ENCODE measurements around the gene SETSIP.
"Not testable (repeated sequence)": the region's sequence is repeated elsewhere in the genome, so short reads cannot be mapped to it uniquely, and the experiment has no call there.

Gene SETSIP, protein sequence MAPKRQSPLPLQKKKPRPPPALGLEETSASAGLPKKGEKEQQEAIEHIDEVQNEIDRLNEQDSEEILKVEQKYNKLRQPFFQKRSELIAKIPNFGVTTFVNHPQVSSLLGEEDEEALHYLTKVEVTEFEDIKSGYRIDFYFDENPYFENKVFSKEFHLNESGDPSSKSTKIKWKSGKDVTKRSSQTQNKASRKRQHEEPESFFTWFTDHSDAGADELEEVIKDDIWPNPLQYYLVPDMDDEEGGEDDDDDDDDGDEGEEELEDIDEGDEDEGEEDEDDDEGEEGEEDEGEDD

DNA sequence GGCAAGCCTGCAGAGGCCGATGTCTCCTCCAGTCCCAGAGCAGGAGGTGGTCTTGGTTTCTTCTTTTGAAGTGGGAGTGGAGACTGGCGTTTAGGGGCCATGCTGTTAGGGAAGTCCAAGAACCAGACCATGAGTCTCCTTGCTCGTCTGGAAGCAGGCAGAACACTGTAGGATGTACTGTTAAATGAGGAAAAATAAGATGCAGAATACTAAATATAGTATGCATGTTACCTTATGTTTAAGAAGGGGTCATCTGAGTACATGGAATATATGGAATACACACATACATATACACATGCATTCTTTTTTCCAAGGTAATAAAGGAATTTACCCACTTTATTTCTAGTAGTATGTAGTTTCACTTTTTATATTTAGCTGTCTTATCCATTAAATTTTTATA lies at the start of gene SETSIP:
Gene SETSIP (minus strand): TSS at position 101 of the 400 bp plus-strand sequence. CDS start 0 bp downstream, at position 101.
- no peak for FAIRE-seq
- no peak for DNase-seq (ENCODE audit: extremely low spot score, insufficient read length, low read depth)

DNA sequence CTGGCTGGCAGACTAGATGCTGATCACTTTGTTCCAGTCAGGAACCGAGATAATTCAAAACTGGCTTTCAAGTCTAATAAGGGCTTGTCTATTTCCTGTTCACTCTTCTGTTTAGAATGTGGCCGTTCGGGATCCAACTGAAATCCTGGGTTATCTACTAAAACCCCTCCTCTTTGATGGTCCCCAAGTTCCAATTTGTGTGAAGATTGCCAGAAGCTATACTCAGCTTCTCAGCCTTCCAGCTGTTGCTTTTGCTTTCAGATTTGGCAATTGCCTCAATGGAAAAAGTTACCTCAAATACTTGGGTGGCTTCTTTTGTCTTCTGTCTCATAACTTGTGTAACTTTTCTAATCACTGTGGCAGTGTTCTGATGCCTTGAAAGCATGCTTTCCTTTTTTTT lies 48.7 kb upstream of the SETSIP start:
- DNase-seq (ENCODE audit: extremely low spot score, insufficient read length, low read depth) = no peak
- FAIRE-seq = no peak

DNA sequence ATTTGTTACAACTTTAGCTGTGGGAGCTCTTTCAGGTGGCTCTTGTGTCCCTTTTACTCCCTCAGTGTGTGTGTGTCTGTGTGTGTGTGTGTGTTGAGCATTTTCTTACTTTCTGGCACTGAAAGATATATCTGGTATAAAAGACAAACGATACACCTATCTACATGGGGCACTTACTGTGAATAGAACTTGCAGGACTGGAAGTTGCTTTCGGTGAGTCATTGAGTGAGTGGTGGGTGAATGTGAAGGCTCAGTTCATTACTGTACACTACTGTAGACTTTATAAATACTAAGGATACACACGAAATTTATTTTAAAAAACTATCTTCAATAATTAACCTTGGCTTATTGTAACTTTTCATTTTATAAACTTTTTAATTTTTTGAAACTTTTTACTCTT lies 43.6 kb upstream of the SETSIP start:
- DNase-seq (ENCODE audit: extremely low spot score, insufficient read length, low read depth) (no peak), FAIRE-seq (no peak)

DNA sequence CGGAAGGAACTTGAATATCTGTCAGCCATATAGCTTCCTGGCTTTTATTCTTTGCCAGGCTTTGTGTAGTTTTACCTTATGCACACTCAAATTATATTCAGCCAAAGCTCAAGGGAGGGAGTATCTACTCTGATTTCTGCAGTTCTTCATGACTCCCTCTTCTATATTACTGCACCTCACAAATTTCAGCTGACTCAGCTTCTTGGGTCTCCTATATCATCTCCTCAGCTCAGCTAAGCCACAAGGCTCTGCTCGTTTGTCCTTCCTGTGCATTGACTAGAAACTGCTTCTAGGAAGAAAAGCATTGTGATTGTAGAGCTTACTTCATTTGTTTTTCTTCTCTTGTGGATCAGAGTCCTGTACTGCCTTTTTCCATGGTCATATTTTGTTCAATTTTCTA lies 42.3 kb upstream of the SETSIP start:
- FAIRE-seq = no peak
- no peak for DNase-seq (ENCODE audit: extremely low spot score, insufficient read length, low read depth)

DNA sequence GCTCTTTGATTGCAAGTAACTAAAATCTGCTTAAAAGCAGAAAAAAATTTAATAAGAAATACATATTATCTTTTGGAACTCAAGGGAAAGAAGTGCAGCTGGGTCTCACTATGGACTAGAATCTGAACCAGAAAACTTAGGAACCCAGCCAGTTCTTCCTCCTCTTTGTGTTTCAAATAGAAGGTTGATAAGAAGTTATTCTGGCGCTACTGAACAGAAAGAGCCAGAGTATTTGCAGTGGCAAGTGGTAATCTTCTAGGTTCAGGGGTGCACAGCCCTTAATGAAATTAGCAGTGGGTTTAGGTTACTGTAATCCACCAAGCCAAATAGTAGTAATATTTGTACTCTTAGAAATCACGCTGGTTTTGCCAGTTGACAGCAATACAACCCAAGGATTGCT lies 33.4 kb upstream of the SETSIP start:
- DNase-seq (ENCODE audit: extremely low spot score, insufficient read length, low read depth) (no peak), FAIRE-seq (no peak)

DNA sequence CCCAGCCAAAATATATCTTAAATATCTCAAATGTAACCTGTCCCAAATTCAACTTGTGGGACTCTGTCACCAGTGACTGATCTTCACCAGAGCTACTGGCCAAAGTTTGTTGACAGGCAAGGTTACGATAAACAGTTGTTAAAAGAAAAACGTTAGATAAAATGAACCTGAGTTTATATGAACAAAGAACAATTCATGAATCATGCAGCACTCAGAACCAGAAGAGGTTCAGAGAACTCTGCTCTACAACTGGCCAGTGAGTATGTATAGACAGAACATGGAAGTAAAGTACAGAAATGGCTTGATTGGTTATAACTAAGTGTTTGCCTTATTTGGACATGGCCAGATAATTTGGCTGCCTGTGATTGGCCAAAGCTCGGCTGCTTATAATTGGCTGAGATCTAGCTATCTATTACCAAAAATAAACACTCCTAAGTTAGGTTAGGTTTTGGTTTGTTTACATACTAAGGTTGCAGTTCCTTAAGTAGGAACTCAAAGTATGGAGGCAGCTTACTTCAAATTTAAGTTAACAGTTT lies 30.4 kb upstream of the SETSIP start:
- no peak for FAIRE-seq

DNA sequence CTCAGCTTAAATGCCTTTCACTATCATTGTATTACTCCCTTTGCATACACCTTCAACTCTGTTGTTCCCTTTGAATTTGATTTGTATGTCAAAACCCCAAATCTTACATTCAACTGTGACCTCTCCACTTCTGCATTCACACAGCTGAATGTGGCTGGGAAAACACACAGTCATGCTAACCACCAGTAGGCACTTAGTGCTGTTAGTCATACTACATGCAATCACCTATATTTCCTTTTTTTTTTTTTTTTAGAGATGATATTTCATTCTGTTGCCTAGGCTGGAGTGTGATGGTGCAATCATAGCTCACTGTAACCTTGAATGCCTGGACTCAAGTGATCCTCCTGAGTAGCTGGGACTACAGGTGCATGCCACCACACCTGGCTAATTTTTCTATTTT lies 21.1 kb upstream of the SETSIP start:
- FAIRE-seq (no peak), DNase-seq (ENCODE audit: extremely low spot score, insufficient read length, low read depth) (no peak)

More for the DNA sequence above, 30.4 kb upstream of the SETSIP start:
- DNase-seq (ENCODE audit: extremely low spot score, insufficient read length, low read depth) = no peak

DNA sequence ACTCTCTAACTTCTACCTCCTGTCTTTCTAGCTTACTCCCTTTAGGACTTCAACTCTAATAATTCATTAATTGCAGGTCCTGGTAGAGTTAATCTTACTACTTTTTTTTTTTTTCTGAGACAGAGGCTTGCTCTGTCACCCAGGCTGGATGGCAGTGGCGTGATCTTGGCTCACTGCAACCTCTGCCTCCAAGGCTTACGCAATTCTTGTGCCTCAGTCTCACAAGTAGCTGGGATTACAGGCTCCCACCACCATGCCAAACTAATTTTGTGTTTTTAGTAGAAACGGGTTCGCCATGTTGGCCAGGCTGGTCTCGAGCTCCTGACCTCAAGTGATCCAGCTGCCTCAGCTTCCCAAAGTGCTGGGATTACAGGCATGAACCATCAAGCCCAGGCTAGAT lies 20.7 kb upstream of the SETSIP start:
- DNase-seq (ENCODE audit: extremely low spot score, insufficient read length, low read depth) (no peak), FAIRE-seq (no peak)

DNA sequence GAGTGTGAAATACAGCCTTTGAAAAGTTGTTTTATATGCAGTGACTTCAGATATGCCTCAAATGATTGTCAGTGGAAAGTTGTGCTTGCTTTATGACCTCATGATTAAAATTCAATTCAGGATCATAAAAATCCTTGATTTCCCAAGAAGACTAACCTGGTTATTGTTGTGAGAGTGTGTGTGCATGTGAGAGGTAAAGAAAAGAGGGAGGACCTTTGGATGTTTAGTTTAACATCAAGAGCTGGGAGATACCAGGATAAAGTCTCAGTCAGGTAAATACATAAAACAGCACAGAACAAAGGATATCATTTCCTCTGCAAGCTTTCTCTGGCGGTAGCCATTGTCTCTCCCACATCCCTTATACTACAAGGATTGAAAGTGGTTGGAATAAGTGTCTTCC lies 19.4 kb upstream of the SETSIP start:
- FAIRE-seq (no peak), DNase-seq (ENCODE audit: extremely low spot score, insufficient read length, low read depth) (no peak)

DNA sequence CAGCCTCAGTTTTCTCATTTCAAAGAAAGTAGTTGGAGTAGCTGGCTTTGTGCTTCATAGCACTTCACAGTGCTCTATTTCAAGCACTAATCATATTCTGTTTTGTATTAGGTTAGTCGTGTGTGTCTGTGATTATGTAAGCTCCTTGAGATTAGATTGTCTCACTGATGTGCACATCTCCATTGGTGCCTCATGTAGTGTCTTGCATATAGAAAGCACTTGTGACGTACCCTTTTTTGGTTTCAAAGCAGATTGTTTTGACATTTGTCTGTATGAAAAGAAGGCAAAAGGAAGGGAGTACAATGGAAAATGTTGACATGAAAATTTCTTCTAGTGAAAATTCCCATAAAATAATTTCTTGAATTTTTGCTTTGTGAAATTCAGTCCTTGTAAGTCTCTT lies 18.9 kb upstream of the SETSIP start:
- DNase-seq (ENCODE audit: extremely low spot score, insufficient read length, low read depth) (no peak), FAIRE-seq (no peak)

DNA sequence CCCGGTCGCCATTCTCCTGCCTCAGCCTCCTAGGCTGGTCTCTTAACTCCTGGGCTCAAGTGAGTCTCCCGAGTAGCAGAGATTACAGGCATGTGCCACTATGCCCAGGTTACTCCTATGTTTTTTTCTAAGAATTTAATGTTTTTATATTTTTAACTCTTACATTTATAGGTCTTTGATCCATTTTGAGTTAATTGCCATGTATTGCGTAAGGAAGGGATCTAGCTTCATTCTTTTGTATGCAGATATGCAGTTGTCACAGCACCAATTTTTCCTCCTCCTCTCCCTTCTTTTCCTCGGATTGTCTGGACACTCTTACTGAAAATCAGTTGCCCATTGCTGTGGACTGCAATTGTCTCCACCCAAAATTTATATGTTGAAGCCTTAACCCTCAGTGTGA lies 16.4 kb upstream of the SETSIP start:
- DNase-seq (ENCODE audit: extremely low spot score, insufficient read length, low read depth) (no peak), FAIRE-seq (no peak)

DNA sequence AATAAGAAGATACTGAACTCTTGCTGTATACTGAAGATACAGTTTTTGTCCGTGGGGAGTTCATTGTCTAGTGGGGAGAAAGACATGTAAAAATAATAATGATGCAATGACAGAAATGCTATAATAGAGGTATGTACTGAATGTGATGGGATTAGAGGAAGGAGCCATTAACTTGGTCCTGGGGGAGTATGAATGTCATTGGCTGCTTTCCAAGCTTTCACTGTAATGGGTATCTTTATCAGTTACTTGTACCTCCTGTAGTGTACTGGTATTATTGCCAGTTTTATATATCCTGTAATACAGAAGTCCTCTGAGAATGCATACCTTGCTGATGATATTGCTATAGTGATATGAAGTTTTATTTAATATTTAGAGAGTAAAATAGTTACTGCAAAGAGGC lies 12.3 kb upstream of the SETSIP start:
- DNase-seq (ENCODE audit: extremely low spot score, insufficient read length, low read depth) = no peak
- no peak for FAIRE-seq

DNA sequence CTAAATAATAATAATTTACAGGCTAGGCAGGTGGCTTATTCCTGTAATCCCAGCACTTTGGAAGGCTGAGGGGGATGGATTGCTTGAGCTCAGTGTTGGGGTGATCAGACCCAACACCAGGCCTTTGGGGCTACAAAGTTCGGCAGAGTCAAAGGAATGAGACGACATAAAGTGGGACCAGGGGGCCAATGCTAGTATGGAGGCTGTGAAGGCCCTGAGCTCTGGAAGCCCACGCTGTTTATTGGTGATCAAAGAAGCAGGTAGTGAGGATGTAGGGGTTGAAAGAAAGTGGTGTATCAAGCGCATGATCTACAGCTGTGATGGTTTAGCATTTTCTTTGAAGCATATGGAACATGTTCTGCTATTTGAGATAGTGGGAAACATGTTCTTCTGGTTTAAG lies 10.5 kb upstream of the SETSIP start:
- DNase-seq (ENCODE audit: extremely low spot score, insufficient read length, low read depth) (no peak), FAIRE-seq (no peak)

DNA sequence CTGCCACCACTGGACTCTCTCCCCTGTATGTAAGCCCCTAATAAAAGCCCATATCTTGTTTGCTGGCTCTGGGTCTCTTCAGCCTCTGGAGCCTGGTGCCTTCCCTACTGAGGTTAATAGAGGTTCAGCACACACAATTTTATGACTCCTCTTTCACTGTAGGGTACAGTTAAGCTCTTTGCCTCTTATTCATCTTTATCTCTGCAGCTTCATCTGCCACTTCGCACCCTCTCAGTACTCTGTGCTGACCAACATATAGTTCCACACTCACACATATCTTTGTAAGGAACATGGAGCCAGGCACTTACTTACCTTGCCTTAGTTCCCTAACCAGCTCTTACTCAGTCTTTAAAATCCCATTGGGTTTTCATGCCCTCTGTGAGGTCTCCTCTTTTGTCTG lies 9.4 kb upstream of the SETSIP start:
- FAIRE-seq (no peak), DNase-seq (ENCODE audit: extremely low spot score, insufficient read length, low read depth) (no peak)

DNA sequence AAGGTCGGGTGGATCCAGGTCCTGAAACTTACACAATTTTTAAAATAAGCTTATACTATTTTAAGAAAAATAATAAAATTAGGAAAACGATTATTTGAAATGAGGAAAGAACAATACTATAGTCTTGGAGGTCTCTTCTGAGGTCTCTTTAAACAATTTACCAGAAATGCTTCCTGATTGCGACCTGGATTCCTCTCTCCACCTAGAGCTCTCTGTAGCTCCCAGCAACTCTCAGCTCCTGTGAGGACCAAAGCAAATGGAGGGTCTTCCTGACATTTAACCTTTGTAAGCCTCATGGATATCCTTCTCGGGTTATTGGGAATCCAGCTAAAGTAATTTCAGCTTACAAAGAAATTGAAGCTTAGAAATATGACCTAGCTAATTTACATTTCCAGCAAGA lies 5.8 kb upstream of the SETSIP start:
- FAIRE-seq = no peak
- no peak for DNase-seq (ENCODE audit: extremely low spot score, insufficient read length, low read depth)

DNA sequence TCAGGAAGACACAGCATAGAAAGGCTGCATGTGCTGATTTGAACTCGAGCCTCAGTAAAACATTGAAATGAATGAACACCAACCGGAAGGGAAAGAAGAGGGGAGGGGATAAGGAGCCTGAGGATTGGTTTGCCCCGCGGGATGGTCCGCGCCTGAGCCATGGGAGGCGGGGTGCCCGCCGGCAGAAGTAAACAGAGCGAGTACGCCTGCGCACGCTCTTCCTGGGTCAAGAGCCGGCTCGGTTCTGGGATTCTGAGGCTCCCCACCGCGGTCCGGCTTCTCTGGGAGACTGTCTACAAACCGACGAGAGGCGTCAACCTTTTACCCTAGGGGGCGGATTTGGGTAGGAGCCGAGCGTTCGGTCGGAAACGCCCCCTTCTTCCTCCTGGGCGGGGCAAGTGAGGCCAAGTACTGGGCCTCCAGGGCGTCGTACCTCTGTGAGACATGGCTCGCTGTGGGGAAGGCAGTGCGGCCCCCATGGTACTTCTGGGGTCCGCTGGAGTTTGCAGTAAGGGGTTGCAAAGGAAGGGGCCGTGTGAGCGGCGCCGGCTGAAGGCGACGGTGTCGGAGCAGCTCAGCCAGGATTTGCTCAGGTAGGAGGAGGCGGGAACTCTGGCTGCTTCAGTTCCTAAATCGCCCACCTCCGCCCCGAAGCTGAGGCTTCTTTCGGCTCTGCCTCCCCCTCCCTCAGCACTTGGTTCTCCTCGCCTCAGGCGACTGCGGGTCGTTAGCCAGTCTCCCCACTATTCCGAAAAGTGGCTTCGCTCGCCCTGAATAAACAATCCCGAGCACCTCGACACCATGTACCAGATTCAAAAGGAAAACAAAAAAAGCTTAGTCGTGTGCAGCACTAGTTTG lies 5.1 kb upstream of the SETSIP start, which contains the start of gene BTBD8:
Gene BTBD8 (plus strand): TSS at position 218 of the 858 bp plus-strand sequence. CDS start 227 bp downstream, at position 445.
- DNase-seq (ENCODE audit: extremely low spot score, insufficient read length, low read depth) = peak; percentile 43
- peak; percentile 56 for FAIRE-seq

DNA sequence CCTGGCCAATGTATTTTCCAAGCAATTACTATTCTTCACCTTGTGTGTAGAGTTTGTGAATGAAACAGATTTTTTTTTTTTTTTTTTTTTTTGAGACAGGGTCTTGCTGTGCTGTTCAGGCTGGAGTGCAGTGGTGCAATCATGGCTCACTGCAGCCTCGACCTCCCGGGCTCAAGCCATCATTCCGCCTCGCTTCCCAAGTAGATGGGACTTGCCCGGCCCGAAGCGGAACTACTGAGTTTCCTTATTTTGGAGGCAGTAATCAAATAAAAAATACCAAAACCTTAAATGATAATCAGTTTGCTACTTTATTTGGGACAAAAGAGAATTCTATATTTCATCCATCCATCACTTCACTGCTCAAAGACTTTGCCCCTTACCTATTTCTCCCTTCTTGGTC lies 4.2 kb upstream of the SETSIP start:
- DNase-seq (ENCODE audit: extremely low spot score, insufficient read length, low read depth) (no peak), FAIRE-seq (no peak)

DNA sequence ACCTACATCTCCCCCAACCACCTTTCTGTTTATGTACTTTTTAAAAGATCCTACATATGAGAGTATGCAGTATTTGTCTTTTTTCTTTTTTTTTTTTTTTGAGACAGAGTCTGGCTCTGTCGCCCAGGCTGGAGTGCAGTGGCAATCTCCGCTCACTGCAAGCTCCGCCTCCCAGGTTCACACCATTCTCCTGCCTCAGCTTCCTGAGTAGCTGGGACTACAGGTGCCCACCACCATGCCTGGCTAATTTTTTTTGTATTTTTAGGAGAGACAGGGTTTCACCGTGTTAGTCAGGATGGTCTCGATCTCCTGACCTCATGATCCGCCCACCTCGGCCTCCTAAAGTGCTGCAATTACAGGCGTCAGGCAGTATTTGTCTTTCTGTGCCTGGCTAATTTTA lies 2.9 kb upstream of the SETSIP start:
- not testable (repeated sequence) for FAIRE-seq; DNase-seq (ENCODE audit: extremely low spot score, insufficient read length, low read depth)

DNA sequence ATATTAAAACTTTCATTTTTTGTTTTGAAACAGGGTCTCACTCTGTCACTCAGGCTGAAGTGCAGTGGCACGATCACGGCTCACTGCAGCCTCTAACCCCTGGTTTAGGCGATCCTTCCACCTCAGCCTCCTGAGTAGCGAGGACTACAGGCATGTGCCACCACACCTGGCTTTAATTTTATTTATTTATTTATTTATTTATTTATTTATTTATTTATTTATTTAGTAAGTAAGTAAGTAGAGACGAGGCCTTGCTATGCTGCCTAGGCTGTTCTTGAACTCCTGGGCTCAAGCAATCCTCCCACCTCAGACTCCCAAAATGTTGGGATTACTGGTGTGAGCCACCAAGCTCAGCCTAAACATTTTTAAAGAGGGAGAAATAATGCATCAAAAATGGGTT lies 1.2 kb upstream of the SETSIP start:
- DNase-seq (ENCODE audit: extremely low spot score, insufficient read length, low read depth) = no peak
- no peak for FAIRE-seq

DNA sequence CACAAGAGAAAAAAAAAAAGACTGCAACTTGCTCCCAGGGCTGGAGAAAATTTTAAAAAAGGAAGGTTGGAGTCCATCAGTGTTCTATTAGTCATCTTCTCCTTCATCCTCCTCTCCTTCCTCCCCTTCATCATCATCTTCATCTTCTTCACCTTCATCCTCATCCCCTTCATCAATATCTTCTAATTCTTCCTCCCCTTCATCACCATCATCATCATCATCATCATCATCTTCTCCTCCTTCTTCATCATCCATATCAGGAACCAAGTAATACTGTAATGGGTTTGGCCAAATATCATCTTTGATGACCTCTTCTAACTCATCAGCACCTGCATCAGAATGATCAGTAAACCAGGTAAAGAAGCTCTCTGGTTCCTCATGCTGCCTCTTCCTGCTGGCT lies 765 bp downstream of the SETSIP start:
- DNase-seq (ENCODE audit: extremely low spot score, insufficient read length, low read depth); FAIRE-seq: not testable (repeated sequence)

DNA sequence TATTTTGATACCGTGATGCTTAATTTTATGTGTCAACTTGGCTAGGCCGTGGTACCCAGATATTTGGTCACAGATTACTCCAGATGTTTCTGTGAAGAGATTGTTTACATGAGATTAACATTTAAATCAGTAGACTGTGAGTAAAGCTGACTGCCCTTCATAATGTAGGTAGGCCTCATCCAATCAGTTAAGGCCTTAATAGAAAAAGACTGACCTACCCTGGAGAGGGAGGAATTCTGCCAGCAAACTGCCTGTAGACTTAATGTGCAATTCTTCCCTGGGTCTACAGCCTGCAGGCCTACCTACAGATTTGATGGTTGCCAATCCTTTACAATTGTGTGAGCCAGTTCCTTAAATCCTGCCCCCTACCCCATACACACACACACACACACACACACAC lies 4.3 kb downstream of the SETSIP start:
- FAIRE-seq (no peak), DNase-seq (ENCODE audit: extremely low spot score, insufficient read length, low read depth) (no peak)

All from GM18507 (cell line).